ENCODE data around the gene GPC1.

The GPC1 gene

GRCh38 chr2:240500561-240501423 is 65.3 kb downstream of the GPC1 start:
- no peak for DNase-seq (ENCODE audit: low read depth)

- DNase-seq (ENCODE audit: low read depth), result no peak
Observed at GRCh38 chr2:240501531-240501991, 66.1 kb downstream of the GPC1 start.

GRCh38 chr2:240502059-240502429 is 66.6 kb downstream of the GPC1 start:
- DNase-seq (ENCODE audit: low read depth), result no peak

- no peak for DNase-seq (ENCODE audit: low read depth)
Observed at GRCh38 chr2:240502430-240503121, 67.1 kb downstream of the GPC1 start.

GRCh38 chr2:240503375-240503774 is 67.9 kb downstream of the GPC1 start:
- DNase-seq (ENCODE audit: low read depth), result no peak

- no peak for DNase-seq (ENCODE audit: low read depth)
Observed at GRCh38 chr2:240503848-240504247, 68.4 kb downstream of the GPC1 start.

GRCh38 chr2:240505910-240506309 is 70.4 kb downstream of the GPC1 start:
- DNase-seq (ENCODE audit: low read depth), result no peak

GRCh38 chr2:240506406-240507059 is 71.1 kb downstream of the GPC1 start:
- no peak for DNase-seq (ENCODE audit: low read depth)

- DNase-seq (ENCODE audit: low read depth), result no peak
Observed at GRCh38 chr2:240507060-240507777, 71.8 kb downstream of the GPC1 start.

GRCh38 chr2:240507778-240508251 is 72.4 kb downstream of the GPC1 start:
- no peak for DNase-seq (ENCODE audit: low read depth)

- no peak for DNase-seq (ENCODE audit: low read depth)
Observed at GRCh38 chr2:240508832-240509545, 73.5 kb downstream of the GPC1 start.

GRCh38 chr2:240509667-240510512 is 74.4 kb downstream of the GPC1 start:
- no peak for DNase-seq (ENCODE audit: low read depth)

GRCh38 chr2:240510513-240511210 is 75.2 kb downstream of the GPC1 start:
- no peak for DNase-seq (ENCODE audit: low read depth)

GRCh38 chr2:240511351-240512108 is 76.1 kb downstream of the GPC1 start:
- no peak for DNase-seq (ENCODE audit: low read depth)

GRCh38 chr2:240512109-240512485 is 76.6 kb downstream of the GPC1 start:
- DNase-seq (ENCODE audit: low read depth), result no peak

GRCh38 chr2:240512666-240513535 is 77.4 kb downstream of the GPC1 start:
- no peak for DNase-seq (ENCODE audit: low read depth)

GRCh38 chr2:240513549-240514287 is 78.3 kb downstream of the GPC1 start:
- DNase-seq (ENCODE audit: low read depth), result peak; percentile 67
